Measurements from ENCODE around the gene TSN.
"Not testable (repeated sequence)": the region's sequence is repeated elsewhere in the genome, so short reads cannot be mapped to it uniquely, and the experiment has no call there.

Gene TSN

GRCh38 chr2:121755237-121756111 is at the start of gene TSN:
TSS of gene TSN (plus strand) at chr2:121755651. CDS start at chr2:121755780, 129 bp downstream.
- DNase-seq (ENCODE audit: low spot score), result peak; percentile 94

GRCh38 chr2:121705958-121706357 is 49.5 kb upstream of the TSN start:
- peak; percentile 45 for DNase-seq (ENCODE audit: low spot score)

GRCh38 chr2:121707344-121707919 is 48.0 kb upstream of the TSN start:
- peak; percentile 86 for DNase-seq (ENCODE audit: low spot score)

- DNase-seq (ENCODE audit: low spot score), result peak; percentile 84
Measured at GRCh38 chr2:121707920-121708361, 47.5 kb upstream of the TSN start.

- peak; percentile 55 for DNase-seq (ENCODE audit: low spot score)
Measured at GRCh38 chr2:121709776-121710469, 45.5 kb upstream of the TSN start.

- peak; percentile 29 for DNase-seq (ENCODE audit: low spot score)
Measured at GRCh38 chr2:121710470-121711170, 44.8 kb upstream of the TSN start.

GRCh38 chr2:121711481-121711880 is 44.0 kb upstream of the TSN start:
- not testable (repeated sequence) for DNase-seq (ENCODE audit: low spot score)

GRCh38 chr2:121716126-121716525 is 39.3 kb upstream of the TSN start:
- no peak for DNase-seq (ENCODE audit: low spot score)

- DNase-seq (ENCODE audit: low spot score), result no peak
Measured at GRCh38 chr2:121717529-121717928, 37.9 kb upstream of the TSN start.

GRCh38 chr2:121721926-121722325 is 33.5 kb upstream of the TSN start:
- DNase-seq (ENCODE audit: low spot score), result no peak

- DNase-seq (ENCODE audit: low spot score), result no peak
Measured at GRCh38 chr2:121722479-121722878, 33.0 kb upstream of the TSN start.

GRCh38 chr2:121723316-121723715 is 32.1 kb upstream of the TSN start:
- DNase-seq (ENCODE audit: low spot score), result no peak

- no peak for DNase-seq (ENCODE audit: low spot score)
Measured at GRCh38 chr2:121727332-121727731, 28.1 kb upstream of the TSN start.

GRCh38 chr2:121727950-121728349 is 27.5 kb upstream of the TSN start:
- DNase-seq (ENCODE audit: low spot score), result no peak

- no peak for DNase-seq (ENCODE audit: low spot score)
Measured at GRCh38 chr2:121731366-121731765, 24.1 kb upstream of the TSN start.

GRCh38 chr2:121734544-121734943 is 20.9 kb upstream of the TSN start:
- not testable (repeated sequence) for DNase-seq (ENCODE audit: low spot score)

- no peak for DNase-seq (ENCODE audit: low spot score)
Measured at GRCh38 chr2:121735518-121736074, 19.9 kb upstream of the TSN start.

GRCh38 chr2:121736140-121736461 is 19.4 kb upstream of the TSN start:
- no peak for DNase-seq (ENCODE audit: low spot score)

- peak; percentile 96 for DNase-seq (ENCODE audit: low spot score)
Measured at GRCh38 chr2:121736462-121737336, 18.8 kb upstream of the TSN start, which contains the start of gene NIFK. TSS of gene NIFK (minus strand) at chr2:121736875. CDS start at chr2:121736850, 25 bp downstream.

GRCh38 chr2:121740973-121741372 is 14.5 kb upstream of the TSN start:
- no peak for DNase-seq (ENCODE audit: low spot score)

GRCh38 chr2:121741450-121741849 is 14.0 kb upstream of the TSN start:
- no peak for DNase-seq (ENCODE audit: low spot score)

Measured in SW480 (cell line).